Keratinocyte (primary cell): Measurements from ENCODE around the gene AGR2.

ENCODE experiments used
- CTCF ChIP-seq, 3 experiments: IDR thresholded peaks in 1 of 3; conservative IDR thresholded peaks in 1 of 3; optimal IDR thresholded peaks in 1 of 3; 2 replicates in 2 of 3; 3 replicates in 1 of 3; pipeline versions ENCODE3 to v1.5.1; 2011; ENCODE audit warnings: low read length in 3 of 3, mild to moderate bottlenecking in 3 of 3, moderate library complexity in 2 of 3, control low read depth in 1 of 3, inconsistent platforms in 1 of 3; ENCODE audit not compliant: insufficient read depth in 2 of 3; ENCODE audit errors: extremely low read depth in 1 of 3
- EZH2 ChIP-seq: IDR thresholded peaks from one replicate; pipeline ENCODE4 v1.6.1; 2012; ENCODE audit warnings: inconsistent platforms, mild to moderate bottlenecking, low read length, moderate library complexity

DNA sequence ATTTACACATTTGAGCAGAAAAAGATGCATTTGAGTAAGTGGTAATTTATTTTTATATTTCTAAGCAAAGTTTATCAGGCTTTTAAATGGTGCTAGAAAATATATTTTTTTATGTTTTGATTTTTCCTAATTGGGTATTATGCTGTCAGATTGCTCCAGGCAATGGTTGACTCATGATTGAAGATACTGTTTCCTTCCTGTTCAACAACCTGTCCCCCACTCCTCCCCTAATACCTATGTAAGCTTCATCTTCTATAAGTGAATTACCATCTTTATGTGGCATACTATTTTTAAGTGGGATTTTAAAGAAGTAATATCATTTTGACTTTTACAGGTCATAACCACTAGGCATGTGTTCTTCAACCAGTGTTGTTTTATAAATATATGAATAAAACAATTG, 29.8 kb downstream of the AGR2 start:
- no peak for TF ChIP-seq CTCF (optimal IDR thresholded peaks at IDR 0.05 in 1 of 3, IDR thresholded peaks at IDR 0.05 in 1 of 3, conservative IDR thresholded peaks at IDR 0.05 in 1 of 3; ENCODE audit: extremely low read depth in 1 of 3, insufficient read depth in 2 of 3, low read length in 3 of 3)
- no peak for TF ChIP-seq EZH2
